GM12801 (cell line): ENCODE measurements around the gene CYGB.

Experiments
- CTCF ChIP-seq: IDR thresholded peaks from one replicate; pipeline ENCODE4 v1.5.1; 2011; ENCODE audit warnings: control low read depth; ENCODE audit not compliant: insufficient read length; ENCODE audit errors: extremely low read depth

CYGB gene

DNA sequence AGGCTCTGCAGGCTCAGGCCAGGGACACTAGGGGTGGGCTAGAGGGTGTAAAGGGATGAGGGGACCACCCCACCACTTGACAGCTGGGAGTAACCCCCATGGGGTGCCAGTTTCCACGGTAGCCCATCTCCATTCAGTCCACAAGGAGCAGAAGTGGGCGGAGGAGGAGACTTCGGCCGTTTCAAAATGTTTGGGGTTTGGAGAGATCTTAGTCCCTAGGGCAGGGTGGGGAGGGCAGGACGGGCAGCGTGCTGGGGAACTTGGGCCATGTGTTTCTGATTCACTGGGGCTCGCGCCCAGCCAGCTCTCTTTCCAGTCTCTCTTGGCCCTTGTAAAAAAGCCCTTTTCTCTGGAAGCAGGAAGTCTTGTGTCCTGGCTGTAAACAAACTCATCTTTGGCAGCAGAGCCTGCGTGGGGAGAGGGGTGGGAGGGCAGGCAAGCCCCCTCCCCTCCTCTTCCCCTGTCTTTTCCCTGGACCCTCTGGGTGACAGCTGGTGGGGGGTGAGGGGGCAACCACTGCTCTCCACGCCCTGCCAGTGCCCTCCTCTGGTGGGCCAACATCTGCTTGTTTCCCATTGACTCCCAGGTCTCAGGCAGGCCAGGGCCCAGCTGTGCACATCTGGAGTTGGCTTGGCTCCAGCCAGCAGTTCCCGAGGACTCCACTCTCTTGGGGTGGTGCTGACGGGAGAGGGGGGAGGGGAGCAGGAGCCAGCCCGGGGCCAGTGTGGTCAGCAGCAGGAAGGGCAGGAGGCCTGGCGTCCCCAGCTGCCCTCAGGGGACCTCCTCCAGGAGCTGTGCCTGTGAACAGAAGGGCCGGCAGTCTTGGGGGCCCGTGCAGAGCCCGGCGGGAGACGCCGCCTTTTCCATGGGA lies 8.1 kb downstream of the CYGB start:
- TF ChIP-seq CTCF = no peak

GRCh38 chr17:76528528-76529223 lies 8.8 kb downstream of the CYGB start:
- no peak for TF ChIP-seq CTCF

DNA sequence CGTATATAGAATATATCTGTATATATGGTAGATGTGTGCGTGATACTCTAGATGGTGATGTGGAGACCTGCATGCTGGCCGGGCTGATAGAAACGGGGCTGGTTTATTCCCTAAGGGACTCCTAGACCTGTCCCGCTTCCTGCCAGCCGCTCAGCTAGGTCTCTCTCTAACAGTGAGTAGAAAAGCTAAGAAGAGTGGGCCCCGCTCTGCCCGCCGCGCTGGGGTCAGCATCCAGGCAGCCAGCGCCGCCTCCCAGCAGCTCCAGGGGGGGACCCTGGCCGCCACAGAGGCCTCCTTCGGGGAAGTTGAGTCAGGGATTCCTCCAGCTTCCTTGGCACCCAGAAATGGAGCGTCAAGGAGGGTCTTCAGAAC lies 9.4 kb downstream of the CYGB start:
- no peak for TF ChIP-seq CTCF

GRCh38 chr17:76527430-76528111 lies 9.9 kb downstream of the CYGB start:
- TF ChIP-seq CTCF = no peak

- TF ChIP-seq CTCF = no peak
These were observed 12.7 kb downstream of the CYGB start for GRCh38 chr17:76524598-76525512.

- peak; percentile 8 for TF ChIP-seq CTCF
These were observed 14.1 kb downstream of the CYGB start for GRCh38 chr17:76523084-76524037.
